DND-41 (cell line): Measurements from ENCODE around the gene TMEM131L.

Experiments used
- CTCF ChIP-seq: IDR thresholded peaks from 2 replicates; pipeline ENCODE4 v1.5.1; 2012; ENCODE audit warnings: borderline replicate concordance, low read length, moderate library complexity, mild to moderate bottlenecking; ENCODE audit not compliant: poor library complexity, severe bottlenecking; ENCODE audit errors: extremely low read depth
- EZH2 ChIP-seq: IDR thresholded peaks from 3 replicates; pipeline ENCODE4 v1.6.1; 2012; ENCODE audit warnings: borderline replicate concordance, low read depth, mild to moderate bottlenecking, moderate library complexity, low read length, inconsistent platforms; ENCODE audit not compliant: severe bottlenecking

- TF ChIP-seq CTCF (no peak), EZH2 (no peak)
Observed at GRCh38 chr4:153506341-153507309, 40.5 kb downstream of the TMEM131L start.
